Iris pigment epithelial cell (primary cell): ENCODE measurements around the gene IGF2R.
"Not testable (repeated sequence)": the region's sequence is repeated elsewhere in the genome, so short reads cannot be mapped to it uniquely, and the experiment has no call there.

ENCODE experiments used
- DNase-seq: peaks from one replicate; pipeline ENCODE4 v3.0.0-alpha.2; 2011; ENCODE audit warnings: low read depth

Gene IGF2R, protein sequence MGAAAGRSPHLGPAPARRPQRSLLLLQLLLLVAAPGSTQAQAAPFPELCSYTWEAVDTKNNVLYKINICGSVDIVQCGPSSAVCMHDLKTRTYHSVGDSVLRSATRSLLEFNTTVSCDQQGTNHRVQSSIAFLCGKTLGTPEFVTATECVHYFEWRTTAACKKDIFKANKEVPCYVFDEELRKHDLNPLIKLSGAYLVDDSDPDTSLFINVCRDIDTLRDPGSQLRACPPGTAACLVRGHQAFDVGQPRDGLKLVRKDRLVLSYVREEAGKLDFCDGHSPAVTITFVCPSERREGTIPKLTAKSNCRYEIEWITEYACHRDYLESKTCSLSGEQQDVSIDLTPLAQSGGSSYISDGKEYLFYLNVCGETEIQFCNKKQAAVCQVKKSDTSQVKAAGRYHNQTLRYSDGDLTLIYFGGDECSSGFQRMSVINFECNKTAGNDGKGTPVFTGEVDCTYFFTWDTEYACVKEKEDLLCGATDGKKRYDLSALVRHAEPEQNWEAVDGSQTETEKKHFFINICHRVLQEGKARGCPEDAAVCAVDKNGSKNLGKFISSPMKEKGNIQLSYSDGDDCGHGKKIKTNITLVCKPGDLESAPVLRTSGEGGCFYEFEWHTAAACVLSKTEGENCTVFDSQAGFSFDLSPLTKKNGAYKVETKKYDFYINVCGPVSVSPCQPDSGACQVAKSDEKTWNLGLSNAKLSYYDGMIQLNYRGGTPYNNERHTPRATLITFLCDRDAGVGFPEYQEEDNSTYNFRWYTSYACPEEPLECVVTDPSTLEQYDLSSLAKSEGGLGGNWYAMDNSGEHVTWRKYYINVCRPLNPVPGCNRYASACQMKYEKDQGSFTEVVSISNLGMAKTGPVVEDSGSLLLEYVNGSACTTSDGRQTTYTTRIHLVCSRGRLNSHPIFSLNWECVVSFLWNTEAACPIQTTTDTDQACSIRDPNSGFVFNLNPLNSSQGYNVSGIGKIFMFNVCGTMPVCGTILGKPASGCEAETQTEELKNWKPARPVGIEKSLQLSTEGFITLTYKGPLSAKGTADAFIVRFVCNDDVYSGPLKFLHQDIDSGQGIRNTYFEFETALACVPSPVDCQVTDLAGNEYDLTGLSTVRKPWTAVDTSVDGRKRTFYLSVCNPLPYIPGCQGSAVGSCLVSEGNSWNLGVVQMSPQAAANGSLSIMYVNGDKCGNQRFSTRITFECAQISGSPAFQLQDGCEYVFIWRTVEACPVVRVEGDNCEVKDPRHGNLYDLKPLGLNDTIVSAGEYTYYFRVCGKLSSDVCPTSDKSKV (N-terminal part only)

GRCh38 chr6:159968295-159969203 is at the start of gene IGF2R:
Gene IGF2R, plus strand, starts transcription at chr6:159969082. Its CDS starts 165 bp downstream, at chr6:159969247.
- DNase-seq: peak; percentile 88

- no peak for DNase-seq
These were observed 49.1 kb upstream of the IGF2R start for GRCh38 chr6:159919800-159920199.

DNA sequence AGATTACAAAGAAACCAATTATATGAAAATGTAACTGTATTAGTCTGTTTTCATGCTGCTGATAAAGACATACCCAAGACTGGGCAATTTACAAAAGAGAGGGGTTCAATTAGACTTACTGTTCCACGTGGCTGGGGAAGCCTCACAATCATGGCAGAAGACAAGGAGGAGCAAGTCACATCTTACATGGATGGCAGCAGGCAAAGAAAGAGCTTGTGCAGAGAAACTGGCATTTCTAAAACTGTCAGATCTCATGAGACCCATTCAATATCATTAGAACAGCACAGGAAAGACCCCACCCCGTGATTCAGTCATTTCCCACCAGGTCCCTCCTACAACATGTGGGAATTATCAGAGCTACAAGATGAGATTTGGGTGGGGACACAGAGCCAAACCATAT is 44.7 kb upstream of the IGF2R start:
- not testable (repeated sequence) for DNase-seq

DNA sequence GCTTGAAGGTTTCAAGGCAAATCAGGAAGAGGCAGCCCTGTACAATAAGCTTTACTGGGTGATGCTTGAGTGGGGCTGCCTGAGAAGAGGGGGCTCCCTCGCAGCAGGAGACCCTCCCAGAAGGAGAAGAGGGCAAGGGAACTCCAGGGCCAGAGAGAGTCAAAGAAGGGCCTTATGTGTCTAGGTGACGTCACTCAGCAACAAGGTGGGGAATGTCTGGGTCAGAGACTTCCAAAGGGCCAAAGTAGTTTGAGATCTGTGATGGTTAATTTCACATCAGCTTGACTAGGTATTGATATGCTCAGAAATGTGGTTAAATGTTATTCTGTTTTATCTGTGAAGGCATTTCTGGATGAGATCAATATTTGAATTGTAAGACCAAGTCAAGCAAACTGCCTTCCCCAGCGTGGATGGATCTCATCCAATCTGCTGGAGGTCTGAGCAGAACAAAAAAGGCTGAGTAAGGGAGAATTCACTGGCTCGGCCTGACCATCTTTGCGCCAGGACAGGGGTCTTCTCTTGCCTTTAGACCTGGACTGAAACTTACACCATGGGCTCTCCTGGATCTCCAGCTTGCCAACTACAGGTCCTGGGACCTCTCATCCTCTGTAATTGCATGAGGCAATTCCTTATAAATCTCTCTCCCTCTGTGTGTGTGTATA is 42.2 kb upstream of the IGF2R start:
- DNase-seq: no peak

DNA sequence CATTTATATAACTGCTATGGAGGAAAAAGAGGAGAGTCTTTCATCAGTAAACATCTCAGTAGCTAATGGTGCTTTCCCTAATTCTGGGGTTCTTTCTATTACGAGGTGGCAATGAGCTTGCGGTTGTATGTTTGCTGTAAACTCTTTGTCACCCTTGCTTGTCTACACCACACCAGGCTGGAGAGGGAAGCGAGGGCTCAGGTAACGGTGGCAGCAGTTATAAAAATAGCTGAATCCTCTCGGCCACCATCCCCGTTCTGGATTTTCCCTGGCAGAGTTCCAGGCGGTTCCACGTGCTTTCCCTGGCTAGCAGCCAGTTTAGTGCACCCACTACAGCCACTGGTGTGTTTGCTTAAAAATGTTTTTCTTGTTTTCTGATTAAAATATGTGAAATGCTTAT is 39.1 kb upstream of the IGF2R start:
- DNase-seq: peak; percentile 15

DNA sequence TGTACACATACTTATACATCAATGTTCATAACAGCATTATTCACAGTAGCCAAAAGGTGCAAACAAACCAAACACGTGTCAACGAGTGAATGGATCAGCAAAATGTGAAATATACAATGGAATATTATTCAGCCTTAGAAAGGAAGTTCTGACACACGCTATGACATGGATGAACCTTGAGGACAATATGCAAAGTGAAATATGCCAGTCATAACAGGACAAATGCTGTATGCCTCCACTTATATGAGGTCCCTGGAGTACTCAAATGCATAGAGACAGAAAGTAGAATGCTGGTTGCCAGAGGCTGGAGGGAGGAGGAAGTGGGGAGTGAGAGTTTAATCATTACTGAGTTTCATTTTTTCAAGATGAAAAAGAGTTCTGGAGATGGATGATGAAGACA is 37.8 kb upstream of the IGF2R start:
- DNase-seq: no peak

- DNase-seq: no peak
These were observed 37.0 kb upstream of the IGF2R start for GRCh38 chr6:159931846-159932245.

DNA sequence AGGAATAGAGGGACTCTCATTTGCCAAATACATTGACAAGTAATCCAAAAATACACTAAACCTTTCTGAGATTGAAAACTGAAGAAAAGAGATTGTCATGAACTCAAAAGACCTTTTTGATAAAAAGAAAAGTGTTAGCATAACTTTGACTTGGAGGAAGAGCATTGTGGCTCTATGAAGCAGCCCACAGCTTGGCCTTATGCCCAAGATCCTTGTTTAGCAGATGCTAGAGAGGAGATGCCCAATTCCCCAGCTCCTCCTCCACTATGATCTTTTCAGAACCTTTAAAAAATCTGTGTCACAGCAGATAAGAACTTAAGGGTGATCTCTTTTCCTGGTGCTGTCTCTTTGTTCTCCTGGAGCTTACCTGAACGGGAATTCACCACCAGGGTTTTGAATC is 35.8 kb upstream of the IGF2R start:
- DNase-seq: peak; percentile 18

DNA sequence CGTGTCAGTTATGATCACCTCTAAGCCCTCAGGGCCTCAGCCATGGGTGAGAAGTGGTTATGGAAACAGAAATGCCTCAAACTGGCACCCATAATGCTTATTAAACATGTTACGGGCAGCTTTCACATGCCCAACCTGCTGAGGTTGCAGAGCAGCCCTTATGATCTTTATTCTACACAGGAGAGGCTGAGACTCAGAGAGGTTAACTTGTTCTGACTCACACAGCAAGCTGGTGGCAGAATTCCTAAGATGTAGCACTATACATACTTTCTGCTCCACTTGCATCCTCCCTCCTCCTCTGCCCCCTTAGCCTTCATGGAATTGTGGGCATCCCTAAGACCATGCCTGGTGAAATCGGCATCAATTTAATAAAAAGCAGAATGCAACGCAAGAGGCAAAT is 34.7 kb upstream of the IGF2R start:
- peak; percentile 47 for DNase-seq

DNA sequence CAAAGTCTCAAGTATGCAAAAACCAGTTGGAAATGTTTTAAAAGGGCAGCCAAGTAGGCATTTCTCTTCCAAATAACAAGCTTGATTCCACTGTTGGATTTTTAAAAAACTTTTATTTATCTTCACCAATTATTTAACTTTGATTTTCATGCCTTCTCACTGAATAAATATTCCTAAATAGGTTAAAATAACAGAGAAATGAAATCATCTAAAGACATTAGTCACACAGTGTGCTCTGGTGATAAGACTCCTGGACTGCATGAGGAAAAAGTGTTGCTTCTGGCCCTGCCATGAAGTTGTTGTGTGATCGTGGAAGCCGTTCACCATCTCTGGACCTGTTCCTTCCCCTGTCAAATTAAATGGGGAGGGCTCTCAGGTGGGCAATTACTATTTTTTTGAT is 33.8 kb upstream of the IGF2R start:
- peak; percentile 70 for DNase-seq

GRCh38 chr6:159935633-159936032 is 33.2 kb upstream of the IGF2R start:
- peak; percentile 66 for DNase-seq

- DNase-seq: no peak
These were observed 29.3 kb upstream of the IGF2R start for GRCh38 chr6:159939591-159940016.

DNA sequence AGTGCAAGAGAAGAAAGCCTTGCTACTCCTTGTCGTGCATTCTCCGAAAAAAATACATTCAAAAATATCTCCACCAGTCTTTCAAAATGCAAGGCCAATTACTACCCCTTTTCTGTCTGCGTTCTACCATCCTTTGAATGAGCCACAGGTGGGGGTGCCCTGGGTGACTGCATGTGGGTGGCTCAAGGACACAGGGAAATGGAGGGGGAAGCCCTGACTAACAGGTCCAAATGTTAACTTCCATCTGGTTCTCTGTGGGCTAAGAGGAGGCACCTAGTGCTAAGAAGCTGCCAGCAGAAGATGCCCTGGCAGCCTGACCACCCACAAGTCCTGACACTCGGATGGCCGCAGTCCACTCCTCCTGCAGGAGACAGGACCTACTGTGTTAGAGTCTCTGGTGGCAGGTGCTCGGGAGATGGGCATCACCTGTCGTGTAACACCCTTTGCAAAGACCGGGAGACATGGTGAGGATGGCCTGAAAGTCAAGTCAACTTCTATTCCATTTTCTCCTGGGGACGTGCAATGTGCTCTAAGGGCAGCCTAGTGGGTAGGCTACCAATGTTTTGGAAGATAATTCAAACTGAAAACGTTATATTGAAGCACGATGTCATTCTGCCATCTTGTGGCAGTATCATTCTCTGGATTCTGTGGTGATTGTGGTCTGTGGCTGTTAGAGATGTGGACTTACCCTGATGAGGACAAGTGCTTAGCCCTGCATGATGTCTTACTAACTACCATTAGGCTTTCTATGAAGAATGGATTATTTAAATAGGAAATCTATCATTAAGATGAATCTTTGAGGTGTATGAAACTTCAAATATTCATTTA is 27.4 kb upstream of the IGF2R start:
- peak; percentile 76 for DNase-seq

DNA sequence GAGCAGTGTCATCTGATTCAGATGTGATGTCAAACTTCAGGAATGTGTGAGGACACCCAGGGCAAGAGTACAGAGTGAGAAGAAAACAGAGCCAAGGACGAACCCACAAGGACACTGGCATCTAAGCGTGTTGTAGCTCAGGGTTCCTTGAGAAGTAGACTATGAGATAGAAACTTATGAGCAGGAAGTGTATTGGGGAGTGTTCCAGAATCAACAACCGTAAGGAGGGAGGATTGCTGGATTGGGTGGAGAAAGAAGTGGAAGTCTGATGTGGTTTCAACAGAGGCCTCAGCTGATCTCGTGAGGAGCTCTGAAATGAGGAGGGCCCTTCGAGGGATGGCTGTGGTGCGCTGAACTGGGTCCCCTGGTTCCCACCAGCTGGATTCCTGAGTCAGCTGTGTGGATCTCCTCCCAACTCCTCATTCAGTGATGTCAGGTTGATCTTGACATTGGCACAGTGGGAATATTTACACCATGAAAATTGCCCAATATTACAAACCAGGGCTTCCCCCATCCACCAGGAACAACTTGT is 25.7 kb upstream of the IGF2R start:
- DNase-seq: peak; percentile 61

DNA sequence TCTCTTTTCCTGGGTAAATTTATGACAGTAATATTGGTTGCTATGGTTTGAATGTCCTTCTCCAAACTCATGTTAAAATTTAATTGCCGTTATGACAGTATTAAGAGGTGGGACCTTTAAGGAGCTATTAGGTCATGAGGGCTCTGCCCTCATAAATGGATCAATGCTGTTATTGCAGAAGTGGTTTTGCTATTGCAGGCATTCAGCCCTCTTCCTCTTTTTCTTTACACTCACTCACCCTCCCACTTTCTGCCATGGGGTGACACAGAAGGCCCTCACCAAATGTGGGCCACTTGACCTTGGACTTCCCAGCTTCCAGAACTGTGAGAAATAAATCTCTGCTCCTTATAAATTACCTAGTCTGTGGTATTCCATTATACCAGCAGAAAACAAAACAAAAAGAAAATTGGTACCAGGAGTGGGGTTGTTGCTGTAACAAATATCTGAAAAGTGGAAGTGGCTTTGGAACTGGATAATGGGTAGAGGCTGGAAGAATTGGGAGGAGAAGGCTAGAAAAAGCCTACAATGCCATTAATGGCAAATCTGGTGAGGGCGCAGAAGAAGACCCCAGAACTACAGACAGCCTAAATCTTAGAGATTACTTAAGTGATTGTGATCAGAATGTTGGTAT is 24.8 kb upstream of the IGF2R start:
- no peak for DNase-seq

DNA sequence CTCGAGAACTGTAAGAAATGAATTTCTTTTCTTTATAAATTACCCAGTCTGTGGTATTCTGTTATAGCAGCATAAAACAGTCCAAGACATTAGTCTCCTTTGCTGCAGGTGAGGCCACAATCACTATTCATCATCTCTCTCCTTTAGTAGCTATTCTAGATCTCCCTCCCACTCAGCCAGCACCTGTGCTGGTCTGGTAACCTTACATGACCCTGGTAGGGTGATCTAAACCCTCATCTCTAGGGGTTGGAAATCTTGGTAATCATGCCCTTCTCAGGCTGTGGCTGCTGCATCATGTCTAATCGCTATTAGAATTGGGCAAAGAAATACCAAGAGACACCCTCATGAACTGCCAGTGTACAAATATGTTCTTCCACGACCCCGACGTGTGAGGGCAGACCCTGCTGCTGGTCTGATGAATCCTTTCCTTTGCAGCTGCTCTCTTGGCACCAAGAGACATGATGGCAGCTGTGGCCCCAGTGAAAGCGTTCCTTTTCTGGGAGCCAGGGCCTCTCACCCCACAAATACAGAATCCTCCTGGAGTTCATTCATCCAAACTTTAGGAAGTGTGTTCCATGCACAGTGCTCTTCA is 23.0 kb upstream of the IGF2R start:
- no peak for DNase-seq

DNA sequence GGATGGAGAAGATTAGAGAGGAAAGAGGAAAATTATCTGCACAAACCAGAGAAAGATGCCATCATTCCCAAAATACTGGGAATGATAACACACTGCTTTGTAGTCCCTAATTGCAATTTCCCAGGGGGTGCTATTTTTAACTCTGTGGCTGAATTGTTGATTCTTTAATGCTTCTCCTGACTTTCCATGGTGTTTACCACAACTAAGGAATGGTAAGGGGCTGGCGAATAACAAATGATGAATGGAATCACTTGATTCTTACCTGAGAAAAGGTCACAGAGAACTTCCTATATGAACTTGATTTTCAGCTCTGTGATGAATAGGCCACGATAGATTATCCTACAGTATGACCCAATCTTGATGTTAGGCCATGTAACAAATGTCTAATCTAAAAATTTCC is 22.0 kb upstream of the IGF2R start:
- no peak for DNase-seq

- no peak for DNase-seq
These were observed 20.7 kb upstream of the IGF2R start for GRCh38 chr6:159948199-159948598.

GRCh38 chr6:159951772-159952171 is 17.1 kb upstream of the IGF2R start:
- DNase-seq: no peak
